T-helper 2 cell treated with Interferon-gamma antibody and Interleukin-4, amounts not matched to agents 100 ng/mL and 5 ng/mL, for 36 hours (primary cell): ENCODE data around the gene OPALIN. TPM values are rescaled to one million over a fixed set of nuclear protein-coding genes. Genes with fewer than 3 reads are reported as not detected.

Source experiments
- intact Hi-C: fragments of 100-400 bp; cut with micrococcal nuclease; formaldehyde crosslinking; loops from one replicate; pipeline ENCODE4 v1.15.1; 2023
- total RNA-seq: library from RNA; stranded (reverse); gene quantifications from 2 replicates; pipeline ENCODE4 v1.2.3, GENCODE V29; 2022

Gene OPALIN
- total RNA-seq, result not detected in 2 replicates

- intact Hi-C loops, result no loop called here
Measured at GRCh38 chr10:96358851-96359540, at the start of gene OPALIN. OPALIN (minus strand) TSS chr10:96359002; CDS start chr10:96358896, 106 bp downstream.

GRCh38 chr10:96408201-96408600 lies 49.4 kb upstream of the OPALIN start:
- intact Hi-C loops, result no loop called here

- intact Hi-C loops, result no loop called here
Measured at GRCh38 chr10:96407560-96408069, 48.8 kb upstream of the OPALIN start.

GRCh38 chr10:96406091-96406490 lies 47.3 kb upstream of the OPALIN start:
- intact Hi-C loops, result no loop called here

- intact Hi-C loops, result no loop called here
Measured at GRCh38 chr10:96402417-96403305, 43.9 kb upstream of the OPALIN start.

- intact Hi-C loops, result no loop called here
Measured at GRCh38 chr10:96401036-96401435, 42.2 kb upstream of the OPALIN start.

GRCh38 chr10:96400465-96400864 lies 41.7 kb upstream of the OPALIN start:
- intact Hi-C loops, result no loop called here

GRCh38 chr10:96397902-96398301 lies 39.1 kb upstream of the OPALIN start:
- intact Hi-C loops, result loop anchor here (2.0 to 10.0 kb wide), 4 partner anchors 115 to 817 kb away; partner anchors contain the start of gene TLL2

GRCh38 chr10:96395931-96396877 lies 37.4 kb upstream of the OPALIN start:
- intact Hi-C loops, result loop anchor here (2.0 to 10.0 kb wide), 4 partner anchors 117 to 819 kb away; partner anchors contain the start of gene TLL2

- intact Hi-C loops, result loop anchor here (10.0 kb wide), 1 partner anchor 824 kb away; no protein-coding TSS in a partner anchor
Measured at GRCh38 chr10:96390460-96390864, 31.7 kb upstream of the OPALIN start.

- intact Hi-C loops, result loop anchor here (10.0 kb wide), 1 partner anchor 825 kb away; no protein-coding TSS in a partner anchor
Measured at GRCh38 chr10:96389785-96390184, 31.0 kb upstream of the OPALIN start.

GRCh38 chr10:96387601-96388000 lies 28.8 kb upstream of the OPALIN start:
- intact Hi-C loops, result no loop called here

- intact Hi-C loops, result no loop called here
Measured at GRCh38 chr10:96387161-96387560, 28.4 kb upstream of the OPALIN start.

- intact Hi-C loops, result no loop called here
Measured at GRCh38 chr10:96384506-96384905, 25.7 kb upstream of the OPALIN start.

GRCh38 chr10:96380821-96381220 lies 22.0 kb upstream of the OPALIN start:
- intact Hi-C loops, result no loop called here

- intact Hi-C loops, result no loop called here
Measured at GRCh38 chr10:96379758-96380157, 21.0 kb upstream of the OPALIN start.

GRCh38 chr10:96378741-96379140 lies 19.9 kb upstream of the OPALIN start:
- intact Hi-C loops, result no loop called here

- intact Hi-C loops, result no loop called here
Measured at GRCh38 chr10:96377816-96378294, 19.1 kb upstream of the OPALIN start.

- intact Hi-C loops, result no loop called here
Measured at GRCh38 chr10:96376483-96376882, 17.7 kb upstream of the OPALIN start.

GRCh38 chr10:96374985-96375830 lies 16.4 kb upstream of the OPALIN start:
- intact Hi-C loops, result loop anchor here (1.0 kb wide), 1 partner anchor 212 kb away; the partner anchor contains the start of gene TM9SF3
